ENCODE data around the gene BRIP1. TPM values are rescaled to one million over a fixed set of nuclear protein-coding genes. Genes with fewer than 3 reads are reported as not detected.

The BRIP1 gene
- total and polyA plus RNA-seq, 2 donors (not counting 1 experiment from before 2014, with no cell fraction given), result 4.0 to 8.1 TPM

DNA sequence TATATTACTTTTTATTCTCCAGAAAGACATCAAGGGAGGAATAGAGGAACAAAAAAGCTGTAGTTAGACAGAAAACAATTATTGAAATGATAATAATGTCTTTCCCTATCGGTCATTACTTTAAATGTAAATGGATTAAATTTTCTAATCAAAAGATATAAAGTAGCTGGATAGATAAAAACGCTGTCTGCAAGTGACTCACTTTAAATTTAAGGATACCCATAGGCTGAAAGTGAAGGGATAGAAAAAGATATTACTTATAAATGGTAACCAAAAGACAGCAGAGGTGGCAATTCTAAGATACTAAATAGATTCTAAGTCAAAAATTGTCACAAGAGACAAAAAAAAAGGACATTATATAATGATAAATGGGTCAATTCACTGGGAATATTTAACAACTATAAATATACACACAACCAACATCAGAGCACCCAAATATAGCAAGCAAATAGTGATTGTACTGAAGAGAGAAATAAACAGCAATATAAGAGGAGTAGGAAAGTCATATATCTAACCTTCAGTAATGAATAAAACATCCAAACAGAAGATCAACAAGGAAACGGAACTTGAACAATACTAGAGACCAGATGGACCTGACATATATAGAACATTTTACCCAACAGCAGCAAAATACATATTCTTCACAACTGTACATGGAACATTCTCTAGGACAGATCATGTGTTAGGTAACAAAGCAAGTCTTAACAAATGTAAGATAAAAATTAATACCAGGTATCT, 116.9 kb downstream of the BRIP1 start:
- no peaks in the 10 kb centered on the region for H3K27me3 ChIP-seq (ENCODE audit: control insufficient read depth, insufficient read depth, low read length)
- no peaks in the 10 kb centered on the region for H3K9me3 ChIP-seq (ENCODE audit: control insufficient read depth, insufficient read depth, low read depth, low read length)
- H2AFZ ChIP-seq (ENCODE audit: low read length), result no peak overlapping the region
- DNase-seq (ENCODE audit: low read depth in 2 of 2), result no peak
- H3K79me2 ChIP-seq (ENCODE audit: control insufficient read depth, insufficient read depth, low read length), result no peaks in the 10 kb centered on the region
- TF ChIP-seq EZH2 (IDR thresholded peaks at IDR 0.05; ENCODE audit: low read length, missing control alignments), result no peak
- TF ChIP-seq, protein P1, sequence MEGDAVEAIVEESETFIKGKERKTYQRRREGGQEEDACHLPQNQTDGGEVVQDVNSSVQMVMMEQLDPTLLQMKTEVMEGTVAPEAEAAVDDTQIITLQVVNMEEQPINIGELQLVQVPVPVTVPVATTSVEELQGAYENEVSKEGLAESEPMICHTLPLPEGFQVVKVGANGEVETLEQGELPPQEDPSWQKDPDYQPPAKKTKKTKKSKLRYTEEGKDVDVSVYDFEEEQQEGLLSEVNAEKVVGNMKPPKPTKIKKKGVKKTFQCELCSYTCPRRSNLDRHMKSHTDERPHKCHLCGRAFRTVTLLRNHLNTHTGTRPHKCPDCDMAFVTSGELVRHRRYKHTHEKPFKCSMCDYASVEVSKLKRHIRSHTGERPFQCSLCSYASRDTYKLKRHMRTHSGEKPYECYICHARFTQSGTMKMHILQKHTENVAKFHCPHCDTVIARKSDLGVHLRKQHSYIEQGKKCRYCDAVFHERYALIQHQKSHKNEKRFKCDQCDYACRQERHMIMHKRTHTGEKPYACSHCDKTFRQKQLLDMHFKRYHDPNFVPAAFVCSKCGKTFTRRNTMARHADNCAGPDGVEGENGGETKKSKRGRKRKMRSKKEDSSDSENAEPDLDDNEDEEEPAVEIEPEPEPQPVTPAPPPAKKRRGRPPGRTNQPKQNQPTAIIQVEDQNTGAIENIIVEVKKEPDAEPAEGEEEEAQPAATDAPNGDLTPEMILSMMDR (conservative IDR thresholded peaks at IDR 0.05 in 1 of 2, IDR thresholded peaks at IDR 0.05 in 1 of 2; ENCODE audit: low read depth in 1 of 2, low read length in 2 of 2), result no peak
- no peaks in the 10 kb centered on the region for H3K4me1 ChIP-seq (ENCODE audit: control insufficient read depth, extremely low read depth, insufficient read depth, low read length)
- H4K20me1 ChIP-seq (ENCODE audit: control insufficient read depth, extremely low read depth, insufficient read depth, low read length), result no peaks in the 10 kb centered on the region
- no peak overlapping the region for H3K4me3 ChIP-seq (replicated peaks in 1 of 4; ENCODE audit: control extremely low read depth in 1 of 4, insufficient read depth in 1 of 4, low read depth in 3 of 4, low read length in 4 of 4)
- H3K4me2 ChIP-seq (ENCODE audit: extremely low read depth, insufficient read depth, low read length), result no peak overlapping the region
- H3K27ac ChIP-seq (ENCODE audit: insufficient read depth, low read length), result no peak overlapping the region
- no peak overlapping the region for H3K9ac ChIP-seq (ENCODE audit: insufficient read depth, low read length)
- peaks cover 1% of the 10 kb centered on the region for H3K36me3 ChIP-seq (ENCODE audit: control insufficient read depth, insufficient read depth, low read length)

DNA sequence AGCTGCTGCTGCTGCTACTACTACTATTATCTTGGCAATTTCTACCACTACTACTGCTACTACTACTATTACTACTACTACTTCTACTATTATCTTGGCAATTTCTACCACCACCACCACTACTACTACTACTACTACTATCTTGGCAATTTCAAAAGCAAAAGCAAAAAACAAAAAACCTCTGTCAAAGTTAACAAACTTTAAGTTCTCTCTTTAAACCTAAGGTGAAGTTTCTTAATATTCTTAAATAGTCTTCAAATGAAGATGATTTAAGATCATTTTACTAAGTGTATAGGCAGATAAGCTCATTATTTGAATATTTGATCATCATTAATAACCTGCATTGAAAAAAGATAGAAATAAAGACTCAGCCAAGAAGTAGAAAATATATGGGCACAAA, 118.5 kb downstream of the BRIP1 start:
- Histone ChIP-seq H3K27me3 (ENCODE audit: control insufficient read depth, insufficient read depth, low read length) (no peaks in the 10 kb centered on the region), H3K4me3 (replicated peaks in 1 of 4; ENCODE audit: control extremely low read depth in 1 of 4, insufficient read depth in 1 of 4, low read depth in 3 of 4, low read length in 4 of 4) (no peak overlapping the region), H4K20me1 (ENCODE audit: control insufficient read depth, extremely low read depth, insufficient read depth, low read length) (no peaks in the 10 kb centered on the region), H3K4me1 (ENCODE audit: control insufficient read depth, extremely low read depth, insufficient read depth, low read length) (no peaks in the 10 kb centered on the region), H3K36me3 (ENCODE audit: control insufficient read depth, insufficient read depth, low read length) (peaks cover 1% of the 10 kb centered on the region), H3K9me3 (ENCODE audit: control insufficient read depth, insufficient read depth, low read depth, low read length) (no peaks in the 10 kb centered on the region), H3K9ac (ENCODE audit: insufficient read depth, low read length) (no peak overlapping the region), H3K4me2 (ENCODE audit: extremely low read depth, insufficient read depth, low read length) (no peak overlapping the region), H3K27ac (ENCODE audit: insufficient read depth, low read length) (no peak overlapping the region), H3K79me2 (ENCODE audit: control insufficient read depth, insufficient read depth, low read length) (no peaks in the 10 kb centered on the region), H2AFZ (ENCODE audit: low read length) (no peak overlapping the region)
- no peak for DNase-seq (ENCODE audit: low read depth in 2 of 2)
- no peak for TF ChIP-seq EZH2 (IDR thresholded peaks at IDR 0.05; ENCODE audit: low read length, missing control alignments)
- TF ChIP-seq, protein P1 (conservative IDR thresholded peaks at IDR 0.05 in 1 of 2, IDR thresholded peaks at IDR 0.05 in 1 of 2; ENCODE audit: low read depth in 1 of 2, low read length in 2 of 2), result no peak

DNA sequence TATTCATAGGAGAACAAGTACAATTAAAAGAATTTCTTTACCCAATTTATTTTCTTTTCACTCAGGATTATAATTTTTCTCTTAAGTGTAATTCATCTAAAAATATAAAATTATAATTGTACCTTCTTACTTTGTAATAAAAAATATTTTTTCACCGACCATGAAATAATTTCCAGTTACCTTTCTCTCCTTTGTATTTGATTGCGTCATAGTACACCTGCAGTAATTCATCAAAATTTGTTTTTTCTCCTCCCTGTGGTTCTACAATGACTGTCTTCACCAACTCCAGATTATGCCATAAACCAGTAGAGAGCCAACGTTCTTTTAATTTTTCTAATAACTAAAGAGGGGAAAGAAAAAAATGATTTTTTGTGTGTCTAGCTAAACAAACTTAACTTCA, 119.1 kb downstream of the BRIP1 start:
- H3K4me2 ChIP-seq (ENCODE audit: extremely low read depth, insufficient read depth, low read length), result no peak overlapping the region
- H3K9ac ChIP-seq (ENCODE audit: insufficient read depth, low read length), result no peak overlapping the region
- no peaks in the 10 kb centered on the region for H3K4me1 ChIP-seq (ENCODE audit: control insufficient read depth, extremely low read depth, insufficient read depth, low read length)
- no peaks in the 10 kb centered on the region for H4K20me1 ChIP-seq (ENCODE audit: control insufficient read depth, extremely low read depth, insufficient read depth, low read length)
- H2AFZ ChIP-seq (ENCODE audit: low read length), result no peak overlapping the region
- no peak overlapping the region for H3K27ac ChIP-seq (ENCODE audit: insufficient read depth, low read length)
- DNase-seq (ENCODE audit: low read depth in 2 of 2), result no peak
- TF ChIP-seq, protein P1 (conservative IDR thresholded peaks at IDR 0.05 in 1 of 2, IDR thresholded peaks at IDR 0.05 in 1 of 2; ENCODE audit: low read depth in 1 of 2, low read length in 2 of 2), result no peak
- no peaks in the 10 kb centered on the region for H3K79me2 ChIP-seq (ENCODE audit: control insufficient read depth, insufficient read depth, low read length)
- H3K36me3 ChIP-seq (ENCODE audit: control insufficient read depth, insufficient read depth, low read length), result peaks cover 1% of the 10 kb centered on the region
- H3K9me3 ChIP-seq (ENCODE audit: control insufficient read depth, insufficient read depth, low read depth, low read length), result no peaks in the 10 kb centered on the region
- H3K4me3 ChIP-seq (replicated peaks in 1 of 4; ENCODE audit: control extremely low read depth in 1 of 4, insufficient read depth in 1 of 4, low read depth in 3 of 4, low read length in 4 of 4), result no peak overlapping the region
- no peaks in the 10 kb centered on the region for H3K27me3 ChIP-seq (ENCODE audit: control insufficient read depth, insufficient read depth, low read length)
